Measurements from ENCODE around the gene USP36.

DNA sequence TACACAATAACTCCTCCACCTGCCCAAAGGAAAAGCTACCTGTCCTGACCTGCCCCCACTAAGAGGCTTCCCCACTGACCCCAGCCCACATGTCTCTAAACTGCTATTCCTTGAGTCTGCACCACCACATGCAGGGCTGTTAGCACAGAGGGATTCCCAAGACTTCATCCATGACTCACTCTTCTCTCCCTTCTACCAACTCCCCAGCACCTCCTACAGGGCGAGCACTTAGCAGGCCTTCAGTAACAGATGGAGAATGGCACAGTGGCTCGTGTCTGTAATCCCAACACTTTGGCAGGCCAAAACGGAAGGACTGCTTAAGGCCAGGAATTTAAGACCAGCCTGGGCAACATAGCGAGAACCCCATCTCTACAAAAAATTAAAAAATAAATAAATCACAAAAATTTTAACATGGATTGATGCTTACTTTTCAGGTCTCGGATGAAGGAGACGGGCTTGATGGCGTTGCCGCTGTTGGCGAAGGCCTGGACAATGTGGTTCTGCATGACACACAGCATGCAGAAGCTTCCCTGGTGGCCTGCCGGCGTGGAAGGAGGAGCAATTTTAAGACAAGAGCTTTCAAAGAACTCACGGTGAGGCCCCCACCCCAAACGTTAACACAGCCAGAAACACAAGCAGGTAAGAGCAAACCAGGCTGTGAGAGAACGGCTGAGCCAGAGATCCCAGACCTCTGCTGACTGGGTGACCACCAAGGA lies 12.0 kb downstream of the USP36 start:
- TF ChIP-seq, protein P1, sequence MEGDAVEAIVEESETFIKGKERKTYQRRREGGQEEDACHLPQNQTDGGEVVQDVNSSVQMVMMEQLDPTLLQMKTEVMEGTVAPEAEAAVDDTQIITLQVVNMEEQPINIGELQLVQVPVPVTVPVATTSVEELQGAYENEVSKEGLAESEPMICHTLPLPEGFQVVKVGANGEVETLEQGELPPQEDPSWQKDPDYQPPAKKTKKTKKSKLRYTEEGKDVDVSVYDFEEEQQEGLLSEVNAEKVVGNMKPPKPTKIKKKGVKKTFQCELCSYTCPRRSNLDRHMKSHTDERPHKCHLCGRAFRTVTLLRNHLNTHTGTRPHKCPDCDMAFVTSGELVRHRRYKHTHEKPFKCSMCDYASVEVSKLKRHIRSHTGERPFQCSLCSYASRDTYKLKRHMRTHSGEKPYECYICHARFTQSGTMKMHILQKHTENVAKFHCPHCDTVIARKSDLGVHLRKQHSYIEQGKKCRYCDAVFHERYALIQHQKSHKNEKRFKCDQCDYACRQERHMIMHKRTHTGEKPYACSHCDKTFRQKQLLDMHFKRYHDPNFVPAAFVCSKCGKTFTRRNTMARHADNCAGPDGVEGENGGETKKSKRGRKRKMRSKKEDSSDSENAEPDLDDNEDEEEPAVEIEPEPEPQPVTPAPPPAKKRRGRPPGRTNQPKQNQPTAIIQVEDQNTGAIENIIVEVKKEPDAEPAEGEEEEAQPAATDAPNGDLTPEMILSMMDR (IDR thresholded peaks at IDR 0.05) = no peak
- TF ChIP-seq POLR2A (IDR thresholded peaks at IDR 0.05) = no peak

Measured in prostate gland (tissue), 2 donors.